Stomach (tissue), 9 donors: Measurements from ENCODE around the gene ATG9B. TPM values are rescaled to one million over a fixed set of nuclear protein-coding genes. Genes with fewer than 3 reads are reported as not detected.

Experiments
- DNase-seq, 2 donors: peaks; one replicate each; pipeline versions ENCODE4 v3.0.0 to v3.0.0-alpha.2; 2013 to 2019
- H3K27ac ChIP-seq, 5 donors: fragments of 200-600 bp in 4 of 5; sonication (generic) in 4 of 5; one replicate each; pipeline ENCODE4 v1.5.1; 2013 to 2019; ENCODE audit warnings: mild to moderate bottlenecking in 1 of 5, moderate library complexity in 1 of 5
- H3K27me3 ChIP-seq, 3 donors: fragments of 200-600 bp; sonication (generic); one replicate each; pipeline ENCODE4 v1.5.1; 2017 to 2019; ENCODE audit warnings: mixed run types in 1 of 3
- H3K36me3 ChIP-seq, 4 donors: fragments of 200-600 bp; sonication (generic); 1 replicate in 3 of 4; 2 replicates in 1 of 4; pipeline ENCODE4 v1.5.1; 2016 to 2019
- H3K4me1 ChIP-seq, 4 donors: fragments of 200-600 bp; sonication (generic); one replicate each; pipeline ENCODE4 v1.5.1; 2016 to 2019
- H3K4me3 ChIP-seq, 4 donors: fragments of 200-600 bp; sonication (generic) in 3 of 4; one replicate each; pipeline ENCODE4 v1.5.1; 2016 to 2019; ENCODE audit warnings: mild to moderate bottlenecking in 1 of 4
- H3K9me3 ChIP-seq, 4 donors: fragments of 200-600 bp; sonication (generic); one replicate each; pipeline ENCODE4 v1.5.1; 2016 to 2019
- EP300 ChIP-seq: sonication (generic); formaldehyde crosslinking; IDR thresholded peaks from one replicate; pipeline ENCODE4 v1.6.1; 2017; ENCODE audit warnings: antibody characterized with exemption
- POLR2A ChIP-seq, 4 donors: fragments of 450-650 bp; IDR thresholded peaks; one replicate each; pipeline ENCODE4 v1.6.1; 2016; ENCODE audit warnings: antibody characterized with exemption in 4 of 4, control low read depth in 2 of 4, mild to moderate bottlenecking in 1 of 4, moderate library complexity in 1 of 4
- POLR2AphosphoS5 ChIP-seq, 3 donors: sonication (generic); formaldehyde crosslinking; IDR thresholded peaks; one replicate each; pipeline ENCODE4 v1.6.1; 2016; ENCODE audit warnings: antibody characterized with exemption in 3 of 3
- WGBS, 5 donors: extraction: QIAGEN DNeasy Blood & Tissue Kit in 3 of 5; methylation state at CpG; one replicate each; pipeline versions ENCODE4 v1.1.5 to v1.1.7; 2013 to 2018; 5-methylcytosine and 5-hydroxymethylcytosine counted together
- intact Hi-C: fragments of 100-400 bp; cut with DNase I; formaldehyde crosslinking; loops from one replicate; pipeline ENCODE4 v1.15.1; 2023; ENCODE audit warnings: low total_unique reads
- polyA plus RNA-seq, 3 donors: library from polyadenylated mRNA; stranded (reverse); fragments of 200-250 nt; gene quantifications; one replicate each; pipeline ENCODE4 v1.2.3, GENCODE V29; 2013
- total RNA-seq, 5 donors: library from RNA; depleted of rRNA; stranded (reverse); fragments of >200 nt; gene quantifications; one replicate each; pipeline versions ENCODE4 v1.1.0 to v1.2.3, GENCODE V29; 2014 to 2016
- TF ChIP-seq, protein P1 (sequence below), 7 experiments: fragments of 450-650 bp in 4 of 7; fragments of 200-600 bp in 3 of 7; sonication (generic) in 3 of 7; IDR thresholded peaks; one replicate each; pipeline ENCODE4 v1.5.1; 2016 to 2019; ENCODE audit warnings: antibody characterized with exemption in 7 of 7, control low read depth in 2 of 7, mild to moderate bottlenecking in 1 of 7
- donor health status: healthy with polysubstance abuse.
- donor health status: Bipolar disorder and iron deficiency.
- donor health status: healthy.

The ATG9B gene
- total and polyA plus RNA-seq, 8 donors = 0.31 to 33.0 (median 8.8) TPM; not detected in 4

DNA sequence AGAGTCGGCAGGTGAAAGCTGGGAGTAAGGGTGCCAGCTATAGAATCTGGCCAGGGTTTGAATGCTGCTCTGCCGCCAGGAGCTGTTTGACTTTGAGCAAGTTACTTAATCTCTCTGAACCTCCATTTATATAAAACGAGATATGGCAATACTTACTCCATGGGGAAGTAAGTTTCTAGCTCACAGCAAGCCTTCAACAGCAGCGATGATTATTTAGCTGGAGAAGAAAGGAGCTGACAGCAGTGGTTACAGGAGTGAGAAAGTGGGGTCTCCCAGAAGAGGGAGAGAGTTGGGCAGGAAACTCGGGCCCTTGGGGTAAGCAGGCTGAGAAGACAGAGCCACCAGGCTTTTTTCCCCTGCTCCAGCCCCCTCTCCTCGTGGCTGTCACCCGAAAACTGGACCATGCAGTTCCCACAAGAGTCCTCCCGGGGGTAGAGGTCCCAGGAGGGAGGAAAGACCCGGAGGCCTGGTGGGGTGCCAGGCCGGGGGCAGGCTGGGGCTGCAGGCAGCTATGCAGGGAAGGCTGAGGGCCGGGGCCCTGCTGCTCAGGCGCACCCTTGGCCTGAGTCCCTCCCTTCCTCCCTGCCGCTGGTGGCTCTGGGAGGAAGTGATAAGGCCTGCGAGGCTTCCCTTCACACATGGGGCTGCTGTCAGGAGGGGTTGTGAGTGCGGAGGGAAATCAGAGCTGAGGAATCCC lies 30.0 kb downstream of the ATG9B start:
- TF ChIP-seq, protein P1, sequence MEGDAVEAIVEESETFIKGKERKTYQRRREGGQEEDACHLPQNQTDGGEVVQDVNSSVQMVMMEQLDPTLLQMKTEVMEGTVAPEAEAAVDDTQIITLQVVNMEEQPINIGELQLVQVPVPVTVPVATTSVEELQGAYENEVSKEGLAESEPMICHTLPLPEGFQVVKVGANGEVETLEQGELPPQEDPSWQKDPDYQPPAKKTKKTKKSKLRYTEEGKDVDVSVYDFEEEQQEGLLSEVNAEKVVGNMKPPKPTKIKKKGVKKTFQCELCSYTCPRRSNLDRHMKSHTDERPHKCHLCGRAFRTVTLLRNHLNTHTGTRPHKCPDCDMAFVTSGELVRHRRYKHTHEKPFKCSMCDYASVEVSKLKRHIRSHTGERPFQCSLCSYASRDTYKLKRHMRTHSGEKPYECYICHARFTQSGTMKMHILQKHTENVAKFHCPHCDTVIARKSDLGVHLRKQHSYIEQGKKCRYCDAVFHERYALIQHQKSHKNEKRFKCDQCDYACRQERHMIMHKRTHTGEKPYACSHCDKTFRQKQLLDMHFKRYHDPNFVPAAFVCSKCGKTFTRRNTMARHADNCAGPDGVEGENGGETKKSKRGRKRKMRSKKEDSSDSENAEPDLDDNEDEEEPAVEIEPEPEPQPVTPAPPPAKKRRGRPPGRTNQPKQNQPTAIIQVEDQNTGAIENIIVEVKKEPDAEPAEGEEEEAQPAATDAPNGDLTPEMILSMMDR (IDR thresholded peaks at IDR 0.05) = no peak
- no peak for TF ChIP-seq POLR2AphosphoS5 (IDR thresholded peaks at IDR 0.05)
- no peak for TF ChIP-seq POLR2A (IDR thresholded peaks at IDR 0.05)
- no peak for TF ChIP-seq EP300
- intact Hi-C loops = no loop called here
- peak in 1 of 2 donors; percentile 81 for DNase-seq
- H3K9me3 ChIP-seq = peaks cover 7 to 21% (median 14%) of the 10 kb centered on the region in 4 donors
- peaks cover 0 to 32% (median 9%) of the 10 kb centered on the region in 3 donors for H3K27me3 ChIP-seq
- no peaks in the 10 kb centered on the region for H3K36me3 ChIP-seq
- H3K4me1 ChIP-seq = peaks cover 0 to 16% (median 8%) of the 10 kb centered on the region in 4 donors
- peak overlapping the region in 3 of 4 donors; percentile 28 to 37 (median 32) for H3K4me3 ChIP-seq
- 35 to 48% (median 38%) methylated on average over 13 to 15 of the region's 15 CpGs for WGBS, 5 donors
- H3K27ac ChIP-seq = peak overlapping the region in 3 of 5 donors; percentile 11 to 62 (median 47)

DNA sequence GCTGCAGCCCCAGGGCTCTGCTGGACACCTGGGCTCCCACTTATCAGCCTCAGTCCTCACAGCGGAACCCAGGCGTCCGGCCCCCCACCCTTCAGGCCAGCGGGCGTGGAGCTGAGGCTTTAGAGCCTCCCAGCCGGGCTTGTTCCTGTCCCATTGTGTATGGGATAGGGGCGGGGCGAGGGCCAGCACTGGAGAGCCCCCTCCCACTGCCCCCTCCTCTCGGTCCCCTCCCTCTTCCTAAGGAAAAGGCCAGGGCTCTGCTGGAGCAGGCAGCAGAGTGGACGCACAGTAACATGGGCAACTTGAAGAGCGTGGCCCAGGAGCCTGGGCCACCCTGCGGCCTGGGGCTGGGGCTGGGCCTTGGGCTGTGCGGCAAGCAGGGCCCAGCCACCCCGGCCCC lies 30.8 kb downstream of the ATG9B start:
- peak in 1 of 3 donors; percentile 33 for TF ChIP-seq POLR2AphosphoS5 (IDR thresholded peaks at IDR 0.05)
- TF ChIP-seq, protein P1 (IDR thresholded peaks at IDR 0.05) = no peak
- H3K36me3 ChIP-seq = no peaks in the 10 kb centered on the region
- 80 to 87% (median 83%) methylated on average over 8 to 14 of the region's 14 CpGs for WGBS, 5 donors
- H3K27ac ChIP-seq = peak overlapping the region in 3 of 5 donors; percentile 11 to 62 (median 47)
- H3K4me3 ChIP-seq = peak overlapping the region; percentile 20 to 37 (median 30)
- intact Hi-C loops = no loop called here
- H3K9me3 ChIP-seq = peaks cover 7 to 21% (median 14%) of the 10 kb centered on the region in 4 donors
- peak in 1 of 2 donors; percentile 56 for DNase-seq
- H3K27me3 ChIP-seq = peaks cover 0 to 31% (median 16%) of the 10 kb centered on the region in 3 donors
- peaks cover 4 to 24% (median 15%) of the 10 kb centered on the region in 4 donors for H3K4me1 ChIP-seq

DNA sequence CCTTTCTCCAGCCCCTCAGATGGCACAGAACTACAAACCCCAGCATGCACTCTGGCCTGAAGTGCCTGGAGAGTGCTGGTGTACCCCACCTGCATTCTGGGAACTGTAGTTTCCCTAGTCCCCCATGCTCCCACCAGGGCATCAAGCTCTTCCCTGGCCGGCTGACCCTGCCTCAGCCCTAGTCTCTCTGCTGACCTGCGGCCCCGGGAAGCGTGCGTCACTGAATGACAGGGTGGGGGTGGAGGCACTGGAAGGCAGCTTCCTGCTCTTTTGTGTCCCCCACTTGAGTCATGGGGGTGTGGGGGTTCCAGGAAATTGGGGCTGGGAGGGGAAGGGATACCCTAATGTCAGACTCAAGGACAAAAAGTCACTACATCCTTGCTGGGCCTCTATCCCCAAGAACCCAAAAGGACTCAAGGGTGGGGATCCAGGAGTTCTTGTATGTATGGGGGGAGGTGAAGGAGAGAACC lies 31.4 kb downstream of the ATG9B start:
- TF ChIP-seq EP300 = no peak
- TF ChIP-seq POLR2A (IDR thresholded peaks at IDR 0.05) = no peak
- TF ChIP-seq, protein P1 (IDR thresholded peaks at IDR 0.05) = no peak
- TF ChIP-seq POLR2AphosphoS5 (IDR thresholded peaks at IDR 0.05) = no peak
- H3K27me3 ChIP-seq = peaks cover 0 to 31% (median 22%) of the 10 kb centered on the region in 3 donors
- H3K4me1 ChIP-seq = peaks cover 4 to 31% (median 21%) of the 10 kb centered on the region in 4 donors
- DNase-seq = peak in 1 of 2 donors; percentile 83
- H3K4me3 ChIP-seq = no peak overlapping the region
- peaks cover 7 to 21% (median 14%) of the 10 kb centered on the region in 4 donors for H3K9me3 ChIP-seq
- intact Hi-C loops = no loop called here
- H3K27ac ChIP-seq = peak overlapping the region in 3 of 5 donors; percentile 49 to 62 (median 53)
- no peaks in the 10 kb centered on the region for H3K36me3 ChIP-seq
- 31 to 63% (median 48%) methylated on average over 5 of the region's 5 CpGs for WGBS, 5 donors

DNA sequence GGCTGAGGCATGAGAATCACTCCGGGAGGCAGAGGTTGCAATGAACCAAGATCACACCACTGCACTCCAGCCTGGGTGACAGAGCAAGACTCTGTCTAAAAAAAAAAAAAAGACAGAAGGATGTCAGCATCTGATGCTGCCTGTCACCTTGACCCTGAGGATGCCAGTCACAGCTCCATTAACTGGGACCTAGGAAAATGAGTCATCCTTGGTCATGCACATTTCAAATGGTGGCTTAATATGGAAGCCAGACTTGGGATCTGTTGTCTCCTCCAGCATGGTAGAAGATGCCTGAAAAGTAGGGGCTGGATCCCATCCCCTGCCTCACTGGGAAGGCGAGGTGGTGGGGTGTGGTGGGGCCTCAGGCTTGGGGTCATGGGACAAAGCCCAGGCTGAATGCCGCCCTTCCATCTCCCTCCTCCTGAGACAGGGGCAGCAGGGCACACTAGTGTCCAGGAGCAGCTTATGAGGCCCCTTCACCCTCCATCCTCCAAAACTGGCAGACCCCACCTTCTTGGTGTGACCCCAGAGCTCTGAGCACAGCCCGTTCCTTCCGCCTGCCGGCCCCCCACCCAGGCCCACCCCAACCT lies 32.1 kb downstream of the ATG9B start:
- intact Hi-C loops = no loop called here
- 73 to 80% (median 78%) methylated on average over 6 of the region's 6 CpGs for WGBS, 5 donors
- peaks cover 7 to 21% (median 14%) of the 10 kb centered on the region in 4 donors for H3K9me3 ChIP-seq

More for the DNA sequence above, 32.1 kb downstream of the ATG9B start:
- H3K27me3 ChIP-seq = peaks cover 0 to 32% (median 22%) of the 10 kb centered on the region in 3 donors
- DNase-seq = no peak
- peaks cover 4 to 28% (median 21%) of the 10 kb centered on the region in 4 donors for H3K4me1 ChIP-seq
- H3K27ac ChIP-seq = peak overlapping the region in 3 of 5 donors; percentile 49 to 62 (median 53)
- TF ChIP-seq EP300 (no peak), POLR2A (IDR thresholded peaks at IDR 0.05) (no peak), POLR2AphosphoS5 (IDR thresholded peaks at IDR 0.05) (no peak)
- TF ChIP-seq, protein P1 (IDR thresholded peaks at IDR 0.05) = no peak
- no peaks in the 10 kb centered on the region for H3K36me3 ChIP-seq
- H3K4me3 ChIP-seq = no peak overlapping the region
